IMR-90 (cell line): ENCODE measurements around the gene POU2AF1. TPM values are rescaled to one million over a fixed set of nuclear protein-coding genes. Genes with fewer than 3 reads are reported as not detected.

Experiments used
- ATAC-seq: fragments of 200-7000 bp; cut with Tn5 transposase; 2 replicates; pipeline ENCODE4 v1.9.1; 2020; ENCODE audit warnings: low read depth, mild to moderate bottlenecking, moderate library complexity
- BruUV-seq: library from RNA; stranded (reverse); fragments of 400-500 nt; replicated peaks from 2 replicates; lab custom pipeline; 2021; lab: Mats Ljungman, UMichigan
- CTCF ChIA-PET: fragments of 300-600 bp; formaldehyde crosslinking; extraction: SDS; loops from one replicate; lab custom pipeline; 2021; ENCODE audit warnings: antibody characterized with exemption; lab: Yijun Ruan, JAX
- POLR2A ChIA-PET: fragments of 300-600 bp; sonication (Branson Sonifier 250); formaldehyde crosslinking; loops from one replicate; lab custom pipeline; 2022; ENCODE audit warnings: antibody characterized with exemption; ENCODE audit not compliant: unreplicated experiment; lab: Charles Lee
- DNase-seq: peaks from one replicate; pipeline ENCODE4 v3.0.0; 2013
- H2AFZ ChIP-seq: replicated peaks from 2 replicates; pipeline ENCODE3; 2013; ENCODE audit warnings: low read length, mild to moderate bottlenecking; ENCODE audit not compliant: poor library complexity
- H2AK5ac ChIP-seq: 2 replicates; pipeline ENCODE4 v1.6.1; 2013; ENCODE audit warnings: low read depth, low read length, inconsistent platforms
- H2AK9ac ChIP-seq: replicated peaks from 2 replicates; pipeline ENCODE3; 2013; ENCODE audit warnings: mild to moderate bottlenecking, low read depth, low read length, moderate library complexity; ENCODE audit not compliant: poor library complexity
- H2BK120ac ChIP-seq: 2 replicates; pipeline ENCODE4 v1.6.1; 2013; ENCODE audit warnings: low read depth, low read length, inconsistent platforms
- H2BK15ac ChIP-seq: 3 replicates; pipeline ENCODE4 v1.6.1; 2013; ENCODE audit warnings: low read depth, low read length, inconsistent platforms
- H2BK20ac ChIP-seq: 2 replicates; pipeline ENCODE4 v1.6.1; 2013; ENCODE audit warnings: low read depth, mild to moderate bottlenecking, inconsistent platforms, low read length, moderate library complexity
- H2BK5ac ChIP-seq: 2 replicates; pipeline ENCODE4 v1.6.1; 2013; ENCODE audit warnings: mild to moderate bottlenecking, low read depth, low read length, inconsistent platforms; ENCODE audit not compliant: poor library complexity, severe bottlenecking
- H3K14ac ChIP-seq: replicated peaks from 2 replicates; pipeline ENCODE4 v1.6.1; 2013; ENCODE audit warnings: low read depth, low read length, inconsistent platforms
- H3K18ac ChIP-seq: 2 replicates; pipeline ENCODE4 v1.6.1; 2013; ENCODE audit warnings: low read depth, low read length, control low read depth
- H3K23ac ChIP-seq: 2 replicates; pipeline ENCODE4 v1.6.1; 2013; ENCODE audit warnings: low read depth, low read length, inconsistent platforms
- H3K27ac ChIP-seq: 2 replicates; pipeline ENCODE4 v1.5.1; 2013; ENCODE audit warnings: mild to moderate bottlenecking, control low read depth, low read length; ENCODE audit not compliant: insufficient read depth
- H3K27me3 ChIP-seq: 2 replicates; pipeline ENCODE4 v1.6.1; 2013; ENCODE audit warnings: low read length; ENCODE audit not compliant: control insufficient read depth, insufficient read depth
- H3K36me3 ChIP-seq: 2 replicates; pipeline ENCODE4 v1.6.1; 2013; ENCODE audit warnings: low read length, mixed read lengths; ENCODE audit not compliant: control insufficient read depth, insufficient read depth
- H3K4ac ChIP-seq: 2 replicates; pipeline ENCODE4 v1.6.1; 2013; ENCODE audit warnings: low read depth, low read length, inconsistent platforms
- H3K4me1 ChIP-seq: 2 replicates; pipeline ENCODE4 v1.6.1; 2013; ENCODE audit warnings: low read length, mixed read lengths; ENCODE audit not compliant: control insufficient read depth, insufficient read depth
- H3K4me2 ChIP-seq: 2 replicates; pipeline ENCODE4 v1.6.1; 2013; ENCODE audit warnings: low read depth, mild to moderate bottlenecking, control low read depth, low read length, moderate library complexity
- H3K4me3 ChIP-seq: 2 replicates; pipeline ENCODE4 v1.5.1; 2013; ENCODE audit warnings: low read depth, mild to moderate bottlenecking, control low read depth, low read length, moderate library complexity; ENCODE audit not compliant: insufficient read depth
- H3K56ac ChIP-seq: 2 replicates; pipeline ENCODE4 v1.6.1; 2013; ENCODE audit warnings: low read length, inconsistent platforms; ENCODE audit not compliant: insufficient read depth; ENCODE audit errors: extremely low read depth
- H3K79me1 ChIP-seq, 2 experiments: 2 replicates each; pipeline ENCODE4 v1.6.1; 2013; ENCODE audit warnings: low read length in 2 of 2, inconsistent platforms in 1 of 2, low read depth in 1 of 2
- H3K9ac ChIP-seq: 2 replicates; pipeline ENCODE4 v1.6.1; 2013; ENCODE audit warnings: low read depth, low read length, control low read depth
- H3K9me1 ChIP-seq: 2 replicates; pipeline ENCODE4 v1.6.1; 2013; ENCODE audit warnings: low read length, inconsistent platforms; ENCODE audit not compliant: insufficient read depth
- H3K9me3 ChIP-seq: 2 replicates; pipeline ENCODE4 v1.6.1; 2013; ENCODE audit warnings: low read length; ENCODE audit not compliant: control insufficient read depth, insufficient read depth
- H4K20me1 ChIP-seq: 2 replicates; pipeline ENCODE4 v1.6.1; 2013; ENCODE audit warnings: low read length, inconsistent platforms; ENCODE audit not compliant: insufficient read depth
- H4K5ac ChIP-seq: 2 replicates; pipeline ENCODE4 v1.6.1; 2013; ENCODE audit warnings: mild to moderate bottlenecking, low read depth, low read length, control low read depth
- H4K8ac ChIP-seq, 2 experiments: 2 replicates each; pipeline ENCODE4 v1.6.1; 2013; ENCODE audit warnings: low read depth in 2 of 2, low read length in 2 of 2, control low read depth in 1 of 2, inconsistent platforms in 1 of 2
- H4K91ac ChIP-seq: 2 replicates; pipeline ENCODE4 v1.6.1; 2013; ENCODE audit warnings: low read depth, low read length, inconsistent platforms; ENCODE audit not compliant: insufficient read depth
- BHLHE40 ChIP-seq: fragments of 150-350 bp; IDR thresholded peaks from 2 replicates; pipeline ENCODE4 v1.6.1; 2016; ENCODE audit warnings: mild to moderate bottlenecking, low read depth, low read length
- CEBPB ChIP-seq: IDR thresholded peaks from 2 replicates; pipeline ENCODE4 v1.6.1; 2012; ENCODE audit warnings: low read depth, low read length, improper control_type of control experiment
- CHD1 ChIP-seq: IDR thresholded peaks from 2 replicates; pipeline ENCODE4 v1.6.1; 2012; ENCODE audit warnings: low read depth, low read length, improper control_type of control experiment
- FOS ChIP-seq: fragments of 150-350 bp; IDR thresholded peaks from 2 replicates; pipeline ENCODE4 v1.6.1; 2016; ENCODE audit warnings: low read depth, low read length
- MAFK ChIP-seq: IDR thresholded peaks from 2 replicates; pipeline ENCODE4 v1.6.1; 2012; ENCODE audit warnings: low read depth, low read length, improper control_type of control experiment
- MAZ ChIP-seq: IDR thresholded peaks from 2 replicates; pipeline ENCODE4 v1.6.1; 2012; ENCODE audit warnings: low read depth, mild to moderate bottlenecking, low read length, improper control_type of control experiment, moderate library complexity, borderline replicate concordance
- MXI1 ChIP-seq: IDR thresholded peaks from 2 replicates; pipeline ENCODE4 v1.6.1; 2012; ENCODE audit warnings: low read depth, mild to moderate bottlenecking, low read length, moderate library complexity, borderline replicate concordance
- NFE2L2 ChIP-seq: fragments of 150-350 bp; IDR thresholded peaks from 2 replicates; pipeline ENCODE4 v1.6.1; 2016; ENCODE audit warnings: low read depth, mild to moderate bottlenecking, low read length
- POLR2A ChIP-seq: IDR thresholded peaks from 2 replicates; pipeline ENCODE4 v1.6.1; 2012; ENCODE audit warnings: mild to moderate bottlenecking, low read depth, low read length
- RAD21 ChIP-seq: IDR thresholded peaks from 2 replicates; pipeline ENCODE4 v1.6.1; 2012; ENCODE audit warnings: low read length, improper control_type of control experiment
- RCOR1 ChIP-seq: IDR thresholded peaks from 2 replicates; pipeline ENCODE4 v1.6.1; 2012; ENCODE audit warnings: mild to moderate bottlenecking, low read length, improper control_type of control experiment; ENCODE audit not compliant: insufficient replicate concordance
- RFX5 ChIP-seq: IDR thresholded peaks from 2 replicates; pipeline ENCODE4 v1.8.0; 2012; ENCODE audit warnings: low read depth, mild to moderate bottlenecking, low read length, moderate library complexity
- SMC3 ChIP-seq: fragments of 150-350 bp; IDR thresholded peaks from 2 replicates; pipeline ENCODE4 v1.6.1; 2016; ENCODE audit warnings: low read depth, mild to moderate bottlenecking, antibody characterized with exemption, low read length, moderate library complexity
- WGBS, 2 experiments: methylation state at CpG; one replicate each; pipeline versions ENCODE4 v1.1.5 to v1.1.7; 2013; ENCODE audit warnings: missing lambda C conversion rate in 2 of 2; ENCODE audit not compliant: insufficient read length in 1 of 2; ENCODE audit errors: extremely low coverage in 2 of 2; 5-methylcytosine and 5-hydroxymethylcytosine counted together
- dilution Hi-C: fragments of 300-500 bp; cut with HindIII; formaldehyde crosslinking; loops from one replicate; pipeline ENCODE4 v1.14.3; 2018; ENCODE audit warnings: low sequenced_read_pairs; ENCODE audit not compliant: unreplicated experiment
- in situ Hi-C: fragments of 300-500 bp; cut with MboI; formaldehyde crosslinking; loops from 3 replicates; pipeline ENCODE4 v1.14.3; 2019; ENCODE audit warnings: low sequenced_read_pairs, inconsistent platforms, mixed read lengths
- intact Hi-C: fragments of 100-400 bp; cut with micrococcal nuclease; formaldehyde crosslinking; loops from 2 replicates; pipeline ENCODE4 v1.10.0; 2022
- polyA plus RNA-seq, 3 experiments: library from polyadenylated mRNA; depleted of rRNA; stranded (reverse); fragments of >200 nt; gene quantifications; 2 replicates each; pipeline ENCODE4 v1.2.3, GENCODE V29; 2012; ENCODE audit warnings: low replicate concordance in 1 of 3
- total RNA-seq: library from RNA; depleted of rRNA; stranded (reverse); fragments of >200 nt; gene quantifications from 2 replicates; pipeline ENCODE4 v1.2.3, GENCODE V29; 2012
- TF ChIP-seq, protein P1 (sequence below): conservative IDR thresholded peaks from 2 replicates; pipeline ENCODE4 v1.5.1; 2012; ENCODE audit warnings: mild to moderate bottlenecking, low read depth, low read length, improper control_type of control experiment
- TF ChIP-seq, protein P2 (sequence below): fragments of 150-350 bp; IDR thresholded peaks from 2 replicates; pipeline ENCODE4 v1.6.1; 2016; ENCODE audit warnings: low read depth, mild to moderate bottlenecking, low read length, moderate library complexity, borderline replicate concordance
- TF ChIP-seq, protein P3 (sequence below): fragments of 150-350 bp; IDR thresholded peaks from 2 replicates; pipeline ENCODE4 v1.6.1; 2017; ENCODE audit warnings: mild to moderate bottlenecking, antibody characterized with exemption, low read length, low read depth

Gene POU2AF1
- total and polyA plus RNA-seq, 2 of the 4 experiments (the other 2 are of a cell fraction) = not detected

DNA sequence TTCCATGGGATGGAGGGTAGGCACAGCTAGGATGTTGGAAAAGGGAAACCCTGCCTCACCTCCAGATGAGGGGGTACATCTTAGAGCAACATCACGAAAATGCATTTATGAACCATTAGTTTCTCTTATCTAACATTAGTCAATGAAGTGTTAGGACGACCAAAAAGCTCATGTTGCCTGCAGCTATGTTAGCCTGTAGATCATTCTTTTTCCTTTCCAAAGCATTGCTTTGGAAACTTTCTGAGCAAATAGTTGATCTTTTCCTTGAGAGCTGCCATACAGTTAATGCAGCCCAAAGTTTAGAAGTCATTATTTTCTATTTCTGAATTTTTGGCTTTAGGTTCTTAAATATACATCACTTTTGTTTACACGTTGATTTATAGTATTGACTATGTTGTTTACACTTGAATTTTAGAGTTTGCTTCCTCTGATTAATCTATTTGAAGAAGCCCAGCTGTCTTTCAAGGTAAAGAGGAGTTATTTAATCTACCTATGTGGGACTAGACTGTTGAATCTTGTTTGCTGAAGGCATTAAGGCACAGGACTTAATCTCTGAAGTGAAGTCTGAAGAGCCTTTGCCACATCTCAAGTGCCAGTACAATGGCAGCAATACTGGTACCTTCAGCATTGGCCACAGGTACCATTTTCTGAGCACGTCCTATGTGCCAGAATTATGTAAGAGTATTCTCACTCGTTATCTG is 69.7 kb downstream of the POU2AF1 start:
- 20% methylated on average over 1 of the region's 5 CpGs; no CpG with 5 or more reads in 1 of the 2 experiments for WGBS, 2 experiments
- 0 out of 2 replicates have a peak, but pooled peaks cover 1% of the 10 kb centered on the region for H3K4me1 ChIP-seq
- H3K56ac ChIP-seq = no peak overlapping the region
- H4K8ac ChIP-seq = no peak overlapping the region
- no peak overlapping the region for H3K9ac ChIP-seq
- no peak overlapping the region for H3K4ac ChIP-seq
- H4K91ac ChIP-seq = no peak overlapping the region
- H3K4me2 ChIP-seq = no peak overlapping the region
- no peak overlapping the region for H3K4me3 ChIP-seq
- H3K79me1 ChIP-seq = no peaks in the 10 kb centered on the region
- CTCF ChIA-PET = no interaction called here
- no peak overlapping the region for H2BK20ac ChIP-seq
- ATAC-seq (no peak), DNase-seq (no peak)
- H4K5ac ChIP-seq = no peak overlapping the region
- no peak overlapping the region for H2AK9ac ChIP-seq
- H2AK5ac ChIP-seq = no peak overlapping the region
- H3K27ac ChIP-seq = no peak overlapping the region
- in situ Hi-C loops = no loop called here
- H4K20me1 ChIP-seq = no peaks in the 10 kb centered on the region
- dilution Hi-C loops = no loop called here
- H3K18ac ChIP-seq = no peak overlapping the region
- H2BK5ac ChIP-seq = no peak overlapping the region
- no peak overlapping the region for H2BK120ac ChIP-seq
- no peaks in the 10 kb centered on the region for H3K9me1 ChIP-seq
- no peaks in the 10 kb centered on the region; the same call in 1 of the 2 replicates for H3K9me3 ChIP-seq
- no peak overlapping the region for H3K23ac ChIP-seq
- H2BK15ac ChIP-seq = no peak overlapping the region
- POLR2A ChIA-PET = no interaction called here
- BruUV-seq = no TSS peak
- no peak for TF ChIP-seq MAFK
- TF ChIP-seq MXI1 = no peak
- no peak for TF ChIP-seq RAD21
- TF ChIP-seq FOS = no peak
- TF ChIP-seq BHLHE40 = no peak
- TF ChIP-seq, protein P1, sequence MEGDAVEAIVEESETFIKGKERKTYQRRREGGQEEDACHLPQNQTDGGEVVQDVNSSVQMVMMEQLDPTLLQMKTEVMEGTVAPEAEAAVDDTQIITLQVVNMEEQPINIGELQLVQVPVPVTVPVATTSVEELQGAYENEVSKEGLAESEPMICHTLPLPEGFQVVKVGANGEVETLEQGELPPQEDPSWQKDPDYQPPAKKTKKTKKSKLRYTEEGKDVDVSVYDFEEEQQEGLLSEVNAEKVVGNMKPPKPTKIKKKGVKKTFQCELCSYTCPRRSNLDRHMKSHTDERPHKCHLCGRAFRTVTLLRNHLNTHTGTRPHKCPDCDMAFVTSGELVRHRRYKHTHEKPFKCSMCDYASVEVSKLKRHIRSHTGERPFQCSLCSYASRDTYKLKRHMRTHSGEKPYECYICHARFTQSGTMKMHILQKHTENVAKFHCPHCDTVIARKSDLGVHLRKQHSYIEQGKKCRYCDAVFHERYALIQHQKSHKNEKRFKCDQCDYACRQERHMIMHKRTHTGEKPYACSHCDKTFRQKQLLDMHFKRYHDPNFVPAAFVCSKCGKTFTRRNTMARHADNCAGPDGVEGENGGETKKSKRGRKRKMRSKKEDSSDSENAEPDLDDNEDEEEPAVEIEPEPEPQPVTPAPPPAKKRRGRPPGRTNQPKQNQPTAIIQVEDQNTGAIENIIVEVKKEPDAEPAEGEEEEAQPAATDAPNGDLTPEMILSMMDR = no peak
- TF ChIP-seq, protein P2, sequence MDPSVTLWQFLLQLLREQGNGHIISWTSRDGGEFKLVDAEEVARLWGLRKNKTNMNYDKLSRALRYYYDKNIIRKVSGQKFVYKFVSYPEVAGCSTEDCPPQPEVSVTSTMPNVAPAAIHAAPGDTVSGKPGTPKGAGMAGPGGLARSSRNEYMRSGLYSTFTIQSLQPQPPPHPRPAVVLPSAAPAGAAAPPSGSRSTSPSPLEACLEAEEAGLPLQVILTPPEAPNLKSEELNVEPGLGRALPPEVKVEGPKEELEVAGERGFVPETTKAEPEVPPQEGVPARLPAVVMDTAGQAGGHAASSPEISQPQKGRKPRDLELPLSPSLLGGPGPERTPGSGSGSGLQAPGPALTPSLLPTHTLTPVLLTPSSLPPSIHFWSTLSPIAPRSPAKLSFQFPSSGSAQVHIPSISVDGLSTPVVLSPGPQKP = no peak
- TF ChIP-seq CEBPB = no peak
- TF ChIP-seq CHD1 = no peak
- no peak for TF ChIP-seq MAZ
- no peak for TF ChIP-seq NFE2L2
- TF ChIP-seq RFX5 = no peak
- no peak for TF ChIP-seq RCOR1
- TF ChIP-seq, protein P3, sequence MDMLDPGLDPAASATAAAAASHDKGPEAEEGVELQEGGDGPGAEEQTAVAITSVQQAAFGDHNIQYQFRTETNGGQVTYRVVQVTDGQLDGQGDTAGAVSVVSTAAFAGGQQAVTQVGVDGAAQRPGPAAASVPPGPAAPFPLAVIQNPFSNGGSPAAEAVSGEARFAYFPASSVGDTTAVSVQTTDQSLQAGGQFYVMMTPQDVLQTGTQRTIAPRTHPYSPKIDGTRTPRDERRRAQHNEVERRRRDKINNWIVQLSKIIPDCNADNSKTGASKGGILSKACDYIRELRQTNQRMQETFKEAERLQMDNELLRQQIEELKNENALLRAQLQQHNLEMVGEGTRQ = no peak
- TF ChIP-seq SMC3 = no peak
- no peak for TF ChIP-seq POLR2A
- no peak overlapping the region for H3K14ac ChIP-seq
- H3K27me3 ChIP-seq = peaks cover 56% of the 10 kb centered on the region
- H2AFZ ChIP-seq = no peak overlapping the region
- no peaks in the 10 kb centered on the region for H3K36me3 ChIP-seq
- intact Hi-C loops = no loop called here
